HPDE6-E6E7 (cell line): ENCODE measurements around the gene MRPL24.
"Not testable (repeated sequence)": the region's sequence is repeated elsewhere in the genome, so short reads cannot be mapped to it uniquely, and the experiment has no call there.

Experiments used
- DNase-seq: peaks from one replicate; pipeline ENCODE4 v3.0.0; 2011; ENCODE audit warnings: missing footprints; ENCODE audit errors: extremely low spot score

The MRPL24 gene

DNA sequence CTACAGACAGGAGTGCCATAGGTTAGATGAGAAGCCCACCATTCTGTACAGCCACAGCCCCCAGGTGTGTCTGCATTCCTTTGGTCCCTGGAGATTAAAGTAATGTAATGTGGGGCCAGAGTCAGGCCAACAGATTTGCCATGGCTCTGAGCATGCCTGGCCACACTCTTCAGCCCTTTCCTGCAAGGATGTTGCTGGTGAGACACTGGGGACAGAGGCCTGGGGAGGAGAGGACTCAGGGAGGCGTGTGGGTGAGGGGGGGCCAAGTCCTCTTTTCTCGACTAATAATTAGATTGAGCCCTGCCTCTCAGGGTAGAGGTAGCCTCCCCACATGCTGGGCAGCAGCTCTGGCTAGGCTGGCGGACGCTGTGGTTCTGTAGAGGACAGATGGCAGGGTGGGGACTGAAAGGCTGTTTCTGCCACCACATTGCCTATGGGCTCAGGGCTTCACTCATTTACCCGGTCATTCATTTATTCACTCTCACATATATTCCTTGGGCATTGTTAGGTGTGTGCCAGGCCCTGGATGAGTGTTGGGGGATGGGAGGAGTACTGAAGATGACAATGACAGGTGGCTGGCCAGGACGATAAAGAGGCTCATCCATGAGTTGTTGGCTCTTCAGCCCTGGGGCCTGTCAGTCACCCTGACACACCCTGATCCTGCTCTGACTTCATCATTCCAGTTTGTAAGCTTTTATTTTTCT, 19.4 kb upstream of the MRPL24 start:
- DNase-seq: no peak

GRCh38 chr1:156757572-156758253, 16.8 kb upstream of the MRPL24 start:
- DNase-seq: not testable (repeated sequence)

GRCh38 chr1:156756355-156756754, 15.5 kb upstream of the MRPL24 start:
- no peak for DNase-seq

- no peak for DNase-seq
Measured at GRCh38 chr1:156755527-156755950, 14.7 kb upstream of the MRPL24 start.

DNA sequence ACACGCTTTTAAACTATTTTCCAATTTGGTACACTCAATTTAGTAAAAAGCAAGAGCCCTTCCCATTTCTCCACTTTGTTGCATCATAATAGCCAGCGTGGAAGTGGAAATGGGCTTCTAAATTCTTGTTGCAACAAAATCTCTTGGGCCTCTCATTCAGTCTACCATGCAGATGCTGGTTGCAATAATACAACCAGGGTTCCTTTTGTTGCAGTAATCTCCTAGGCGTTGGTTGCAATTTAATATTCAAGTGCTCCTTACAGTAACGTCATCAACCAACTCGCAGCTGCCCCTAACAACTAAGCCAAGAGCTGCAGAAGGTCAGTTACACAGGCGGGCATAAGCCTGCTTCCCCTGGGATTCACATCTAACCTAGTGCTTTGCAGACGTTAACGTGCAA, 13.3 kb upstream of the MRPL24 start:
- no peak for DNase-seq

GRCh38 chr1:156752843-156753482, 12.1 kb upstream of the MRPL24 start:
- no peak for DNase-seq

DNA sequence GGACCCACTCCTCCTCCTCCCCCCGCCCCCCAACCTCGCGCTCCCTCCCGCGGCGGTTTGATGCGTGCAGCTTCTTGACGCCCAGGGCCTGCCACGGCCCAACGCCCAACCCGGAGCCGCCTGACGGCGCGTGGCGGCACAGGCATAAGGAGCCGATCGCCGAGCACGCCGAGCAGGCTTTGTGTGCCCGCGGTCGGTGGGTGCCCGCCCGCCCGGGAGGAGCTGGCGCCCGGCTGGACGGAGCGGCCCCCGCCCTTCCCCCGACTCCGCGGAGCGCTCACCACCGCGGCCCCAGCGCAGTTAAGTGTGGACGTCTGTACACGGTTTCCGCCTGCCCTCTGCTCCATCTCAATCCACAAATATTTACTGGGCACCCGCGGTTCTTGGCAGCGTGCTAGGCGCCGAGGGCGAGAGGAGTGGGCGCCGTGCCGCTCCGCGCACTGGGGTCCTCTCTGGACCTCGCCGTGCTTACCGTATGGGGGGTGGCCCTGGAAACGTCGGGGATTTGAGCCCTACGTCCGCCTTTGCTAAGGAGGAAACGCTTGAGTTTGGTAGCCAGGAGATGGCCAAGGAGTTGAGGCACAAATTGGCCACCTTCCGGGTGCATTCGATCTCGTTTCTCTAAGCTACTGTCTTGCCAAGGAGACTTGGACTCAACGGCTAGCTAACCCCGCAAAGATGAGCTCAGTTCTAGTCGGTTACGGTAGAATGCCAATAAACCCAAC, 11.0 kb upstream of the MRPL24 start:
- peak; percentile 86 for DNase-seq

DNA sequence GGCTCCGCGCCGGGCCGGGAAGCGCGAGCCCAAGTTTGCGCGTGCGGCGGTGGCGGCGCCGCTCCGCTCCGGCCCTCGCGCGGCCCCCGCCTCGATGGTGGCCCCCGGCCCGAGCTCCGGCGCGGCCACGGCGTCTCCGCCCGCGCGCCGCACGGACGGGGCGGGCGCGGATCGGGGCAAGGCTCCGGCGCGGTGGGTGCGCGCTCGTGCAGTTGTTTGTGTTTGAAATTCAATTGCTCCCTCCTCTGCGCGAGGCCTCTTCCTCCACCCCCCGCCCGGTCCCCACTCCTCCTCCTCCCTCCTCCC, 10.5 kb upstream of the MRPL24 start, which contains the start of gene HDGF:
Gene HDGF, minus strand, starts transcription at position 225 of the 306 bp plus-strand sequence. CDS start 246 bp downstream, outside the sequence.
- no peak for DNase-seq

DNA sequence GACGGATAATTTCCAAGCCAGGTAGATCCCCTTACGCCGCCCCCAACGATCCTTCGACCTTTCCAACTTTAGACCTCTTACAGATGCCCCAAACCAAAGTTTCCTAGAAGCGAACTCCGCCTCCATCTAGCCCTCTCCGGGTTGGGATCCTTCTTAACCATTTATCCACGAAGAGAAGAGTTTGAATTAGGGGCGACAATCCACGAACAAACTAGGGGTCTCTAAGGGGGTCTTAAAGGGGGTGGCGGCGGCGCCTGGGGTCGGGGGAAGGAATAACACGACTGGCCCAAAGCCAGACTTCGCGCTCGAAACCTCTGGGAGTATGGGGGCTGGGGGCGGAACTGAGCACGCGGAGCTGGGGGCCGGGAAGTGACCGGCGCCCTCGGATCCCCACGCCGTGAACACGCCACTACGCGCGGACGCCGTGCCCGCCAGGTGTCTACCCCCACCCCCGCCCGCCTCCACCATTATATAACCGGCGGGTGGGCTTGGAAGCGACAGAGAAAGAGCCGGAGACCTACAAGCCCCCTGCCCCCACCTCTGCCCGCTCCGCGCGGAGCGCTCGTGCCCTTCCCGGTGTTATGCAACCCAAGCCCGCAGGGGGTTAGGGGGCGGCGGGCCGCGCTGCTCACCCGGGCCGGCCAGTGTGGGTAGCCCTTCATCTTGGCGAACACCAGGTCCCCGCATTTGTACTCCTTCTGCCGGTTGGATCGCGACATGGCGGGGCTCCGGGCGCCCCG, 10.0 kb upstream of the MRPL24 start:
- no peak for DNase-seq

- DNase-seq: no peak
Measured at GRCh38 chr1:156750191-156750672, 9.3 kb upstream of the MRPL24 start.

GRCh38 chr1:156749419-156750118, 8.7 kb upstream of the MRPL24 start:
- no peak for DNase-seq

DNA sequence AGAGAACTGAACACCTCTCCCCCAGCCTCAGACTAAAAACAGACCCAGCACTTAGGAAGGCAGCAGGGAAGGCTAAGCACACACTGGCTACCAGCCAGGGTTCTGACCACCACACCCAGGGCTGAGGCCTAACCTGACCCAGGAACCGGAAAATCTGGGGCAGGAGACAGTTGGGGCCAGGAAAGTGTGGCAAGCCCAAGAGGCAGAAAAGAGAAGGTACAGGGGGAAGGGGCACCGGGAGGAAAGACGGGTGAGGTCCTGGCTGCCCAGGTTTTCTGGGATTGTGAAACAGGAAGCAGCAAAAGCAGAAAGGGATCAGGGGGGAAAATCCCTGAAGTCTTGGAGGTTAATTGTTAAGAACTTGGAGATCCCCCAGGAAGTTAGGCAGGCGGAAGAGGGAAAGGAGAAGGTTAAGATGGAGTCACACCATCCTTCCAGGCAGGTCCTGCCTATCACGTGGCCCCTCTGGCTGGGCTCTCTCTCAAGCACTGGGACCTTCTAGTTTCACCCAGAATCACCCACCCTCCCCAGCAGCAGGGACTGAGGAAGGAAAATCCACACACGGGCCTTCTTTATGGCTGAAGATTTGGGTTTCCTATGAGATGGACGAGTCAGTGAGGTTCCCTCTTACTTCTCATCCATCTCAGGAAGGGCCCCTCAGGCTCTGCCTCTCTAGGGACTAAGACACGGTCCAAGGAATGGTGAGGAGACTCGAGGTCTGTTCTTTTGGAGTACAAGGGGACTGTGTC, 8.0 kb upstream of the MRPL24 start:
- no peak for DNase-seq

DNA sequence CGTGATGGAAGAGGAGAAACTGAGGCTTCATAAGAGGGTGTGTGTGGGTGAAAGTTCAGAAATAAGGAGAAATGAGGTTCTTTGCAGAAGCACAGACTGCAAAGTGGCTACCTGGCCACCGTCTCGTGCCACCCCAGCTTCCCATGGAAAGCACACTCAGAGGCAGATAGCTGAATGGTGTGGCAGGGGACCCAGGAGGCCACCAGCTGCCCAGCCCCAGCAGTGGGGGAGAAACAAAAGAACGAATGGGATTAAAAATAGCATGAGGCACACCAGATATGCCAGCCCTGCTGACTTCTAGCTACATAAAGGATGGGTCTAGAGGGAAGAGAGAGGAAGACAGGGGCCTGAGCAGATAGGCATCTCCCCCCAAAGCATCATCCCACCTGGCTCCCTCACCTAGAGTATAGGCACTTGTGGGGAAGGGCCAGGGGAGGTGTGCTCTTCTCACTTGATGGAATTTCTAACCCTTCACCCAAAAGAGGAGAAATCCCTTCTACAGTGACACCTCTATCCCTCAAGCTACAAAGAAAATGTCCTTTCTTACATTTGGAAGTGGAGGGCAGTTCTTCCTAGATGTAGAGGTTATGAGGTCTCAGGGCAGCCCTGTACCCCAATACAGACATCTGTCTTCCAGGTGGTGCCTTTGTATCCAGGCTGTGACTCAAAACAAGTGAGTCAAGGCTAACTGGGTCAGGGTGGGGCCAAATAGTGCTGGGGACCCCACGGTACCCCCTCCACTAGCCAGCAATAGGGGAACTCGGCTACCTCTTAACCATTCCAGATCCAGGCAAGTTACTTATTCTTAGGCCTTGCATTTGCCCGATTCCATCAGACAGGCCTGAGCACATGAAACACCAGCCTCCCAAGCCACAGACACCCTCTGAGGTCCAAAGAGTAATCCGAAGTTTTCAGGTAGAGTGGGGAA, 7.1 kb upstream of the MRPL24 start:
- DNase-seq: no peak

DNA sequence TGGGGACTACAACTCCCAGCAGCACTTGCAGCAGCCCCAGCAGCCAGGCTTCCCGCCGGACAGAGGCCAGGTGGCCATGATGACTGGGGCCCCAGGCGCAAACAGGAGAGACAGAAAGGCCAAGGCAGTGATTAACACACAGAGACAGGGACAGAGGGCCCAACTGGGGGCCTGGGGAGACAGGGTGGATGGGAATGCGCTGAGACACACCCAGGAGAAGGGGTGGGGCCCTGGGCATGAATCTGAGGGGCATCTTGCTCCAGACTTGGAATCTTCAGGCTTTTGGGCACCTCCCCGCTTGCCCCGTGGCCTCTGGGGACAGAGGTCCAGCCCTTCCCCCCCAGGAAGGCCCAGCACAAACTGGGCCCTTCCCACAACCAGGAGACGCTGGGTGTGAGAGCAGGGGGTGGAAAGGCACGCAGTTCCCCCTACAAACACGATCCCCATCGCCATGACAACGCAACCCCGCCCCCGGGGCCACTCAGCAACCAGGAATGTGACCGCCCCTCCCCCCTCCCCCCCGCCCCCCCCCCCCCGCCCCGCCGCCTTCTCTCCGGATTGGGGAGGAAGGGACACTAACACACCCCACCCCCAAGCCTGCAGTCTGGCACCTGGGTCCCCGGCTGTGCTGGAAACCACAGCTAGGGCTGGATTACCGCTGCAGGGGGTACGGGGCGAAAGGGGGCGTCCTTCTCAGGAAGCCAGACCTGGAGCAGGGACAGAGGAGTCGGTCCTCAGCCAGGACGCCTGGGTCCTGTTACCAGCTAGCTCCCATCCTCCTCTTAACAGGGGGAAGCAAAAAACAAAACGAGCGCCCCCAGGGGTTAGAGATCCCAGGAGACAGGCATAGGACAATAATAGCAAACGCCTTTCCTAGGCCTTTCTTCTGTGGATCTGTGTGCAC, 6.1 kb upstream of the MRPL24 start:
- DNase-seq: peak; percentile 85

GRCh38 chr1:156746406-156746727, 5.5 kb upstream of the MRPL24 start:
- no peak for DNase-seq

- DNase-seq: no peak
Measured at GRCh38 chr1:156745881-156746280, 5.0 kb upstream of the MRPL24 start.

DNA sequence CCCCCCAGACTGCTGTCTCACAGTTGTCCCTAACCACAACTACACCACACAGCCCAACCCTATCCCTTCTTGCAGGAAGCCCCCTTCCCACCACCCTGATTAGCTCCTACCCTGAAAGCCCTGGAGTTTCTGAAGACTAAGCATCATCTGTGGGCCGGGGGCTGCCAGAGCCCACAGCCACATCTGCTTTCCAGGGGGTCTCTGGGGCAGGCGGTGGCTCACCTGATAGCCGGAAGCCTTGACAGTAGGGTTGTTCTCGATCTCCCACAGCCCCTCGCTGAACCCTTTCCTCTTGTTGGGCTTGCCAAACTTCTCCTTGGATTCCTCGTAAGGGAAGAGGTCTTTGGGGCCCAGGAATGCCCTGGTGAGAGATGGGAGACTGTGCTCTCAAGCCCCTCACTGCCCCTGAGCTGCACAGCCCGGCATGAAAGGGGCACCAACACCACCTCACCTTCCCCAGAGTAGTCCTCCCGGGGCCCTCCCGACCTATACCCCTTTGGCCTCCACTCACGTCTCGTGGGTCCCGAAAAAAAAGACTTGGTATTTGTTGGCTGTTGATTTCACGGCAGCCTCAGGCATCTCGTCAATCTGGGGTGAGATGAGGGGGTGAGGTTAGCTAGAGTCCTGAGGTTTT, 4.0 kb upstream of the MRPL24 start:
- no peak for DNase-seq

GRCh38 chr1:156744344-156744743, 3.5 kb upstream of the MRPL24 start:
- no peak for DNase-seq
